ENCODE data around the gene TRIM37. TPM values are rescaled to one million over a fixed set of nuclear protein-coding genes. Genes with fewer than 3 reads are reported as not detected.

Gene TRIM37
- total RNA-seq, 1 donor from 2014 or later, result 19.3 TPM

GRCh38 chr17:59073972-59074371 lies 32.7 kb downstream of the TRIM37 start:
- Histone ChIP-seq H3K4me1 (no peaks in the 10 kb centered on the region), H3K4me3 (no peak overlapping the region), H3K36me3 (peaks cover 80% of the 10 kb centered on the region), H3K27ac (no peak overlapping the region), H3K27me3 (ENCODE audit: low read depth) (no peaks in the 10 kb centered on the region), H3K9me3 (no peaks in the 10 kb centered on the region)
- ATAC-seq, result no peak
- DNase-seq, result no peak
- TF ChIP-seq CTCF (IDR thresholded peaks at IDR 0.05), result no peak
- intact Hi-C loops (cut with DNase I), result no loop called here

- peaks cover 70% of the 10 kb centered on the region for H3K36me3 ChIP-seq
- H3K9me3 ChIP-seq, result no peaks in the 10 kb centered on the region
- H3K4me3 ChIP-seq, result no peak overlapping the region
- H3K27ac ChIP-seq, result no peak overlapping the region
- H3K27me3 ChIP-seq (ENCODE audit: low read depth), result no peaks in the 10 kb centered on the region
- ATAC-seq (no peak), DNase-seq (no peak)
- intact Hi-C loops (cut with DNase I), result no loop called here
- no peak for TF ChIP-seq CTCF (IDR thresholded peaks at IDR 0.05)
- no peaks in the 10 kb centered on the region for H3K4me1 ChIP-seq
Observed at GRCh38 chr17:59069856-59070255, 36.8 kb downstream of the TRIM37 start.

- intact Hi-C loops (cut with DNase I), result no loop called here
- ATAC-seq (no peak), DNase-seq (no peak)
- Histone ChIP-seq H3K27ac (no peak overlapping the region), H3K4me3 (no peak overlapping the region), H3K9me3 (no peaks in the 10 kb centered on the region), H3K36me3 (peaks cover 70% of the 10 kb centered on the region), H3K27me3 (ENCODE audit: low read depth) (no peaks in the 10 kb centered on the region), H3K4me1 (no peaks in the 10 kb centered on the region)
- no peak for TF ChIP-seq CTCF (IDR thresholded peaks at IDR 0.05)
Observed at GRCh38 chr17:59067756-59068155, 38.9 kb downstream of the TRIM37 start.

- ATAC-seq (no peak), DNase-seq (no peak)
- Histone ChIP-seq H3K27me3 (ENCODE audit: low read depth) (no peaks in the 10 kb centered on the region), H3K4me3 (no peak overlapping the region), H3K27ac (no peak overlapping the region), H3K36me3 (peaks cover 73% of the 10 kb centered on the region), H3K9me3 (no peaks in the 10 kb centered on the region), H3K4me1 (no peaks in the 10 kb centered on the region)
- no peak for TF ChIP-seq CTCF (IDR thresholded peaks at IDR 0.05)
- intact Hi-C loops (cut with DNase I), result no loop called here
Observed at GRCh38 chr17:59067340-59067739, 39.3 kb downstream of the TRIM37 start.

GRCh38 chr17:59062509-59062908 lies 44.2 kb downstream of the TRIM37 start:
- H3K4me3 ChIP-seq, result no peak overlapping the region
- ATAC-seq, result no peak
- intact Hi-C loops (cut with DNase I), result no loop called here

More at GRCh38 chr17:59062509-59062908, 44.2 kb downstream of the TRIM37 start:
- no peak for DNase-seq
- TF ChIP-seq CTCF (IDR thresholded peaks at IDR 0.05), result no peak
- Histone ChIP-seq H3K9me3 (no peaks in the 10 kb centered on the region), H3K27ac (no peak overlapping the region), H3K36me3 (peaks cover 72% of the 10 kb centered on the region), H3K4me1 (no peaks in the 10 kb centered on the region), H3K27me3 (ENCODE audit: low read depth) (no peaks in the 10 kb centered on the region)

Measured in lower lobe of right lung (tissue), 2 donors.